ENCODE results near the gene NID2. TPM values are rescaled to one million over a fixed set of nuclear protein-coding genes. Genes with fewer than 3 reads are reported as not detected.

NID2 gene
- total RNA-seq, 1 experiment from 2014 or later = 6.6 TPM

GRCh38 chr14:52094546-52095271 lies 25.9 kb upstream of the NID2 start:
- Histone ChIP-seq H3K4ac (ENCODE audit: low read depth, low read length) (no peak overlapping the region), H3K27ac (ENCODE audit: insufficient read length, low read depth, low read length) (no peak overlapping the region), H2AK5ac (ENCODE audit: insufficient read length, low read length) (no peak overlapping the region), H2BK20ac (ENCODE audit: low read depth, low read length, poor library complexity, severe bottlenecking) (no peak overlapping the region), H3K4me2 (ENCODE audit: insufficient read depth, insufficient read length, low read length) (no peak overlapping the region), H3T11ph (ENCODE audit: low read length) (no peak overlapping the region), H3K27me3 (ENCODE audit: insufficient read depth, low read length) (no peaks in the 10 kb centered on the region), H4K91ac (ENCODE audit: insufficient read length, low read depth, low read length) (no peak overlapping the region), H3K79me2 (ENCODE audit: insufficient read depth, low read length) (no peaks in the 10 kb centered on the region), H3K9ac (ENCODE audit: extremely low read depth, insufficient read length, low read length) (no peak overlapping the region), H2BK120ac (ENCODE audit: low read depth, low read length, poor library complexity, severe bottlenecking) (no peak overlapping the region), H3K9me3 (ENCODE audit: control insufficient read depth, low read depth, low read length) (no peaks in the 10 kb centered on the region), H2BK12ac (ENCODE audit: insufficient read length, low read depth, low read length) (no peak overlapping the region), H2BK15ac (ENCODE audit: low read depth, low read length) (no peak overlapping the region), H2AFZ (ENCODE audit: low read length) (no peak overlapping the region), H2BK5ac (ENCODE audit: insufficient read length, low read length) (no peak overlapping the region), H3K18ac (ENCODE audit: insufficient read length, low read depth, low read length) (no peak overlapping the region), H3K14ac (ENCODE audit: insufficient read depth, low read length) (no peak overlapping the region), H4K5ac (ENCODE audit: insufficient read length, low read depth, low read length) (no peak overlapping the region), H3K79me1 (ENCODE audit: insufficient read depth, low read depth, low read length, poor library complexity, severe bottlenecking) (no peaks in the 10 kb centered on the region), H4K20me1 (ENCODE audit: control insufficient read depth, insufficient read depth, insufficient read length) (no peaks in the 10 kb centered on the region), H3K4me1 (ENCODE audit: insufficient read depth, low read length) (no peaks in the 10 kb centered on the region), H3K23ac (ENCODE audit: insufficient read length, low read depth, low read length) (no peak overlapping the region), H3K56ac (ENCODE audit: insufficient read length, low read depth, low read length) (no peak overlapping the region), H4K8ac (replicated peaks; ENCODE audit: insufficient read length, low read depth, low read length) (no peak overlapping the region), H3K23me2 (ENCODE audit: insufficient read length, low read depth, low read length, poor library complexity, severe bottlenecking) (no peaks in the 10 kb centered on the region)
- no CpG with 5 or more reads among the region's 4 CpGs for WGBS (ENCODE audit: extremely low coverage, insufficient read length, low lambda C conversion rate)
- TF ChIP-seq CTCF (conservative IDR thresholded peaks at IDR 0.05) = no peak
- Mint-ChIP-seq H3K27me3 (ENCODE audit: low read depth) (peaks cover 2% of the 10 kb centered on the region; the same call in 1 of the 2 replicates), H3K4me1 (no peaks in the 10 kb centered on the region), H3K9me3 (no peaks in the 10 kb centered on the region), H3K4me3 (no peak overlapping the region), H3K27ac (no peak overlapping the region), H3K36me3 (ENCODE audit: insufficient read depth in 1 of 3, low read depth in 3 of 3) (no peaks in the 10 kb centered on the region)
- no peak for DNase-seq

Data from H9 (cell line).